ENCODE measurements around the gene ZNF527.

Gene ZNF527

GRCh38 chr19:37412700-37413099 is 41.8 kb downstream of the ZNF527 start:
- no peaks in the 10 kb centered on the region for H3K79me2 ChIP-seq (ENCODE audit: low read length)
- H2AFZ ChIP-seq (ENCODE audit: low read length): no peak overlapping the region
- TF ChIP-seq CTCF (IDR thresholded peaks at IDR 0.05; ENCODE audit: low read length) (no peak), EZH2 (optimal IDR thresholded peaks at IDR 0.05; ENCODE audit: low read depth, low read length) (no peak), EZH2phosphoT487 (IDR thresholded peaks at IDR 0.05; ENCODE audit: low read length) (no peak)
- no peak for DNase-seq
- no peak overlapping the region for H3K4me3 ChIP-seq (ENCODE audit: low read length)
- H3K9ac ChIP-seq (ENCODE audit: low read length): no peak overlapping the region
- H3K27ac ChIP-seq (ENCODE audit: low read length): no peak overlapping the region
- no peaks in the 10 kb centered on the region for H3K4me1 ChIP-seq (ENCODE audit: low read length)
- H3K9me3 ChIP-seq (replicated peaks; ENCODE audit: insufficient read depth, low read length): no peaks in the 10 kb centered on the region
- H3K4me2 ChIP-seq (ENCODE audit: low read depth, low read length): no peak overlapping the region
- no peaks in the 10 kb centered on the region for H4K20me1 ChIP-seq (ENCODE audit: insufficient read depth, low read length)
- no peaks in the 10 kb centered on the region for H3K27me3 ChIP-seq (replicated peaks; ENCODE audit: insufficient read depth, low read length)
- no peaks in the 10 kb centered on the region for H3F3A ChIP-seq (ENCODE audit: insufficient read depth, low read length)
- H3K36me3 ChIP-seq (replicated peaks; ENCODE audit: insufficient read depth, low read length): no peaks in the 10 kb centered on the region
- no peaks in the 10 kb centered on the region for H3K9me2 ChIP-seq (replicated peaks; ENCODE audit: insufficient read depth, low read length)

GRCh38 chr19:37413313-37414084 is 42.6 kb downstream of the ZNF527 start:
- Histone ChIP-seq H3K4me3 (ENCODE audit: low read length) (no peak overlapping the region), H3K79me2 (ENCODE audit: low read length) (no peaks in the 10 kb centered on the region), H4K20me1 (ENCODE audit: insufficient read depth, low read length) (no peaks in the 10 kb centered on the region), H3K4me2 (ENCODE audit: low read depth, low read length) (no peak overlapping the region), H3K27me3 (replicated peaks; ENCODE audit: insufficient read depth, low read length) (no peaks in the 10 kb centered on the region), H3K36me3 (replicated peaks; ENCODE audit: insufficient read depth, low read length) (no peaks in the 10 kb centered on the region), H3K9me3 (replicated peaks; ENCODE audit: insufficient read depth, low read length) (no peaks in the 10 kb centered on the region), H3K4me1 (ENCODE audit: low read length) (no peaks in the 10 kb centered on the region), H3F3A (ENCODE audit: insufficient read depth, low read length) (no peaks in the 10 kb centered on the region), H3K9me2 (replicated peaks; ENCODE audit: insufficient read depth, low read length) (no peaks in the 10 kb centered on the region), H3K9ac (ENCODE audit: low read length) (no peak overlapping the region), H3K27ac (ENCODE audit: low read length) (no peak overlapping the region), H2AFZ (ENCODE audit: low read length) (no peak overlapping the region)
- TF ChIP-seq EZH2phosphoT487 (IDR thresholded peaks at IDR 0.05; ENCODE audit: low read length): no peak
- no peak for TF ChIP-seq CTCF (IDR thresholded peaks at IDR 0.05; ENCODE audit: low read length)
- no peak for TF ChIP-seq EZH2 (optimal IDR thresholded peaks at IDR 0.05; ENCODE audit: low read depth, low read length)
- no peak for DNase-seq

Measured in MM.1S (cell line).